Ectodermal cell (in vitro differentiated cells): ENCODE results near the gene VEGFB.

Source experiments
- H3K27ac ChIP-seq: 2 replicates; pipeline ENCODE4 v1.7.0; 2013; ENCODE audit warnings: mild to moderate bottlenecking, low read depth, low read length; ENCODE audit not compliant: insufficient read depth, poor library complexity, severe bottlenecking
- H3K27me3 ChIP-seq: 2 replicates; pipeline ENCODE4 v1.7.0; 2013; ENCODE audit warnings: mild to moderate bottlenecking, low read length; ENCODE audit not compliant: insufficient read depth, control insufficient read depth, poor library complexity, severe bottlenecking
- H3K36me3 ChIP-seq: one replicate; pipeline ENCODE4 v1.7.0; 2013; ENCODE audit warnings: low read length; ENCODE audit not compliant: control insufficient read depth, insufficient read depth
- H3K4me1 ChIP-seq: one replicate; pipeline ENCODE4 v1.7.0; 2013; ENCODE audit warnings: low read length; ENCODE audit not compliant: control insufficient read depth, insufficient read depth
- H3K4me3 ChIP-seq: 2 replicates; pipeline ENCODE4 v1.7.0; 2013; ENCODE audit warnings: low read depth, low read length, control low read depth; ENCODE audit not compliant: insufficient read depth
- H3K9me3 ChIP-seq: 2 replicates; pipeline ENCODE4 v1.7.0; 2013; ENCODE audit warnings: mild to moderate bottlenecking, low read length, moderate library complexity; ENCODE audit not compliant: control insufficient read depth
- WGBS, 2 experiments: methylation state at CpG; one replicate each; pipeline ENCODE4 v1.1.7; 2013; ENCODE audit warnings: missing lambda C conversion rate in 2 of 2; 5-methylcytosine and 5-hydroxymethylcytosine counted together

The VEGFB gene

GRCh38 chr11:64284048-64284961 lies 49.9 kb downstream of the VEGFB start, which contains the start of gene BAD:
Gene BAD (minus strand): TSS chr11:64284665. CDS start chr11:64284368, 297 bp downstream.
- peaks cover 4% of the 10 kb centered on the region for H3K27me3 ChIP-seq
- peak within 1 kb of the TSS; percentile 86 for H3K4me3 ChIP-seq
- no peaks in the 10 kb centered on the region for H3K9me3 ChIP-seq
- H3K27ac ChIP-seq, result peak within 1 kb of the TSS; percentile 80
- H3K36me3 ChIP-seq, result no peaks in the 10 kb centered on the region
- peaks cover 4% of the 10 kb centered on the region for H3K4me1 ChIP-seq
- 11 to 12% methylated on average over 44 of the region's 44 CpGs for WGBS, 2 experiments

- Histone ChIP-seq H3K9me3 (no peaks in the 10 kb centered on the region), H3K27me3 (peaks cover 13% of the 10 kb centered on the region), H3K27ac (peak within 1 kb of the TSS; percentile 80), H3K4me3 (peak within 1 kb of the TSS; percentile 86), H3K36me3 (no peaks in the 10 kb centered on the region), H3K4me1 (peaks cover 4% of the 10 kb centered on the region)
- WGBS, 2 experiments, result 0 to 1% methylated on average over 102 of the region's 102 CpGs
Observed at GRCh38 chr11:64284962-64285884, 50.8 kb downstream of the VEGFB start, which contains the start of gene GPR137. Gene GPR137 (plus strand): TSS chr11:64285848. CDS start chr11:64286525, 677 bp downstream.

- peaks cover 23% of the 10 kb centered on the region for H3K27me3 ChIP-seq
- H3K36me3 ChIP-seq, result no peaks in the 10 kb centered on the region
- no peak overlapping the region for H3K27ac ChIP-seq
- WGBS, 2 experiments, result 29 to 31% methylated on average over 39 to 40 of the region's 40 CpGs
- H3K4me3 ChIP-seq, result peak overlapping the region; percentile 86
- H3K4me1 ChIP-seq, result peaks cover 5% of the 10 kb centered on the region
- H3K9me3 ChIP-seq, result no peaks in the 10 kb centered on the region
Observed at GRCh38 chr11:64285885-64286800, 51.8 kb downstream of the VEGFB start.

GRCh38 chr11:64286801-64287159 lies 52.4 kb downstream of the VEGFB start:
- no peak overlapping the region for H3K27ac ChIP-seq
- no peaks in the 10 kb centered on the region for H3K9me3 ChIP-seq
- H3K36me3 ChIP-seq, result no peaks in the 10 kb centered on the region
- H3K4me3 ChIP-seq, result no peak overlapping the region
- H3K27me3 ChIP-seq, result peaks cover 29% of the 10 kb centered on the region
- 91 to 95% methylated on average over 9 of the region's 9 CpGs for WGBS, 2 experiments
- peaks cover 8% of the 10 kb centered on the region for H3K4me1 ChIP-seq

GRCh38 chr11:64287676-64288352 lies 53.4 kb downstream of the VEGFB start:
- Histone ChIP-seq H3K4me3 (no peak overlapping the region), H3K4me1 (peaks cover 17% of the 10 kb centered on the region), H3K36me3 (no peaks in the 10 kb centered on the region), H3K9me3 (no peaks in the 10 kb centered on the region), H3K27ac (no peak overlapping the region), H3K27me3 (peaks cover 39% of the 10 kb centered on the region)
- WGBS, 2 experiments, result 93% methylated on average over 33 of the region's 33 CpGs

- Histone ChIP-seq H3K4me3 (no peak overlapping the region), H3K36me3 (no peaks in the 10 kb centered on the region), H3K4me1 (peaks cover 17% of the 10 kb centered on the region), H3K27ac (no peak overlapping the region), H3K9me3 (no peaks in the 10 kb centered on the region), H3K27me3 (peaks cover 45% of the 10 kb centered on the region)
- 89% methylated on average over 9 of the region's 9 CpGs for WGBS, 2 experiments
Observed at GRCh38 chr11:64288353-64288750, 54.0 kb downstream of the VEGFB start.
